GM12865 (cell line): ENCODE results near the gene COL8A2.

ENCODE experiments used
- DNase-seq: peaks from one replicate; pipeline ENCODE4 v3.0.0; 2010; ENCODE audit warnings: low read depth
- H3K4me3 ChIP-seq: 2 replicates; pipeline ENCODE4 v1.5.1; 2011; ENCODE audit warnings: mild to moderate bottlenecking, low read depth, low read length, control low read depth
- CTCF ChIP-seq: IDR thresholded peaks from 2 replicates; pipeline ENCODE4 v1.5.1; 2011; ENCODE audit warnings: low read length, control low read depth, low read depth, inconsistent platforms; ENCODE audit not compliant: insufficient read depth; ENCODE audit errors: missing control alignments

The COL8A2 gene

GRCh38 chr1:36114371-36114770, 10.7 kb downstream of the COL8A2 start:
- no peak for DNase-seq
- TF ChIP-seq CTCF, result no peak
- H3K4me3 ChIP-seq, result no peak overlapping the region

DNA sequence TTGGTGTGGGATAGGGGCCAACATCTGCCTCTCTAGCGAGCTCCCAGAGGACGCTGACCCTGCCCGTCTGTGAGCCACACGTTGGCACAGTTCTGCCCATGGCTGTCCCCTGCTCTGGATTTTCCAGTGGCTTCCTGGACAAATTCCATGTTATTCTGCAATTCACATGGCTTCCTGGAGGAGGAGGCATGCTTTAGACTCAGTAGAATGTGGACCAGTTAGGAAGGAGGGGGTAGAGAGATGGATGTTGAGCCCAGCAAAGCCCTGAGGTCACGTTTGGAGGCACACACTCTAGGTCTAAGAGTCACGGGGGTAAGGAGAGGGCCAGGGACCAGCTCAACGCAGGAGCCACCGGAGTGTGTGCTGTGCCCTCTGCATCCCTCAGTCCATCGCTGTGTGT, 12.2 kb downstream of the COL8A2 start:
- DNase-seq, result no peak
- H3K4me3 ChIP-seq, result no peak overlapping the region
- no peak for TF ChIP-seq CTCF

DNA sequence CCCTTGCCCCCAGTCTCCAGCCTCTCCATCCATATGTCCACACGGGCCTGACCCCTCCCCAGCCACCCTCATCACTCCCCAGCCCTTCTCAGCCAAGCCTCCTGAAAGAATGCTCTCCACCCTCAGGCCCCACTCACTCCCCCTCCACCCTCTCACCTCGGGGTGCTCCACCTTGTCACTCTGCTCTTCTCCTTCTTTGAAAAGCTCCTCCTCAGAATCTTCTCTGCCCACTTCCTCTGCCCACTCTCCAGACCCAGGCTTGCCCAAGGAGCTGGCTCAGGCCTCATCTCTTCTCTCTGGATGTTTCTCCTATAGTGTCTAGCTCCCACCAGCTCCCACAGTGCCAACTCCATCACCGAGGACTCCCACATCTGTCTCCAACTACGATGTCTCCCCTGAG, 13.9 kb downstream of the COL8A2 start:
- no peak overlapping the region for H3K4me3 ChIP-seq
- no peak for DNase-seq
- no peak for TF ChIP-seq CTCF

DNA sequence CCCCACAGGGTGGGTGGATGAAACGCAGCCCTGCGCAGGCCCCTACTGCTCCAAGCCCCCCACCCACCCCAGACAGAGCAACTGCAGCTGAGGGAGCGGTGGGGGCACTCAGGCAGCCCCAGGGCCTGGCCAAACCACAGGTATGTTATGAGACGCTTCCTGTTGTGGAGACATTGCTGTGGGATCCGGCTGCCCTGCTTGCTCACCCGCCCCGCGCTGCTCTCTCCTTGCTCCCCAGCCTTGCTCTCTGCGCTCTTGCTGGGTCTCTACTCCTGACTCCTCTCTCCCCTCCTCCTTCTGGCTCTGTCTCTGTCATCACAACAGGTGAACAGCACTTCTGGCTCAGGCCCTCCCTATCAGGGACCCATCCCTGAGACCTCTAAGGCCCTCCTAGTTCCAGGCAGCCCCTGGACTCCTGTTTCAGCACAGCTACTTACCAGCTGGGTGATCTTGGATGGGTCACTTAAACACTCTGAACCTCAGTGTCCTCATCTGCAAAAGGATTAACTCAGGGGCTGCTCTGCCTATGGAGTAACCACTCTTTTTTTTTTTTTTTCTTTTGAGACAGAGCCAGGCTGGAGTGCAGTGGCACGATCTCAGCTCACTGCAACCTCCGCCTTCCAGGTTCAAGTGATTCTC, 15.9 kb downstream of the COL8A2 start:
- no peak for TF ChIP-seq CTCF
- no peak for DNase-seq
- no peak overlapping the region for H3K4me3 ChIP-seq

DNA sequence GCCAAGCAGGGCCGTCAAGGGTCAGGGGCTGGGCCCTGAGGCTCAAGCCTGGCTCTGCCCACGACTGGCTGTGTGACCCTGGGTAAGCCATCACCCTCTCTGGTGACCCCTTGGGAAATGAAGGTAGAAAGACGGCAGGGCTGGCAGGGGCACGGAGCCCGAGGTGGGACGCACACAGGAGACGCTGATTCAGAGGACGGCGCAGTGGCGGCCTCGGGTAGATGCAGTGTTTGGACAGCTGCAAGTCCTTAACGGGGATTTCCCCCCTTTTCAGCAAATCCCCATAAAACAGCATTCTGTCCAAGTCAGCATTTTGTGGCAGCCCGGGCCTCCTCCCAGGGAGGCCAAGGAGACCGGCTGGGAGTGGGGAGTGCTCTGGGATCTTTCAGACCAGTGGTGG, 16.7 kb downstream of the COL8A2 start:
- no peak for TF ChIP-seq CTCF

DNA sequence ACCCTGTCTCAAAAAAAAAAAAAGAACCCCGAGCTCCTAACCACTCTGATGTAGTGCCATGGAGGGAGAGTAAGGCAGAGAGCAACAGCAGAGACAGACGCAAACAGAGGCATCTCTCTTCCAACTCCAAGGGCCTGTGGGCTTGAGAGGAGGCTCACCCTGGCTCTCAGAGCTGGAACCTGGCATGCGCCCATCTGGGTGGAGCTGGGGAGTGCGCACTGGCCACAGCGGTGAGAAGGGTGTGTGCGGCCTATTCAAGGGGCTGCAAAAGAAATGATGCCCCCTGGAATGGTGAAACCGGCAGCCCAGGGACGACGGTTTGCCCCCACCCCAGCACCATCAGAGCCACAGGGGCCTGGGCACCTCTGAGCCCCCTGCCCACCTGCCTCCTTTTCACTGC, 17.6 kb downstream of the COL8A2 start:
- no peak for TF ChIP-seq CTCF
- H3K4me3 ChIP-seq, result no peak overlapping the region
- no peak for DNase-seq

More for the DNA sequence above, 16.7 kb downstream of the COL8A2 start:
- DNase-seq, result no peak
- no peak overlapping the region for H3K4me3 ChIP-seq

- no peak for TF ChIP-seq CTCF
- DNase-seq, result no peak
- no peak overlapping the region for H3K4me3 ChIP-seq
Measured at GRCh38 chr1:36106269-36106668, 18.8 kb downstream of the COL8A2 start.
